BJ (cell line): ENCODE results near the gene KIAA0319L. TPM values are rescaled to one million over a fixed set of nuclear protein-coding genes. Genes with fewer than 3 reads are reported as not detected.
"Not testable (repeated sequence)": the region's sequence is repeated elsewhere in the genome, so short reads cannot be mapped to it uniquely, and the experiment has no call there.

Source experiments
- CTCF ChIA-PET: fragments of 350-600 bp; formaldehyde crosslinking; extraction: SDS; loops from one replicate; lab custom pipeline; 2021; ENCODE audit warnings: antibody characterized with exemption, inconsistent platforms; lab: Yijun Ruan, JAX
- POLR2A ChIA-PET: fragments of 300-600 bp; sonication (Branson Sonifier 250); formaldehyde crosslinking; extraction: SDS; loops from one replicate; lab custom pipeline; 2021; ENCODE audit warnings: antibody characterized with exemption; lab: Charles Lee
- DNase-seq: peaks from one replicate; pipeline ENCODE4 v3.0.0-alpha.2; 2011; ENCODE audit warnings: low read depth
- H3K27me3 ChIP-seq: 2 replicates; pipeline ENCODE4 v1.6.0; 2011; ENCODE audit warnings: low read length; ENCODE audit not compliant: control insufficient read depth, insufficient read depth
- H3K36me3 ChIP-seq: 2 replicates; pipeline ENCODE4 v1.5.1; 2011; ENCODE audit warnings: low read length; ENCODE audit not compliant: control insufficient read depth, insufficient read depth
- H3K4me3 ChIP-seq: 2 replicates; pipeline ENCODE4 v1.5.1; 2011; ENCODE audit warnings: low read depth, mild to moderate bottlenecking, control low read depth, low read length
- CTCF ChIP-seq: IDR thresholded peaks from 2 replicates; pipeline ENCODE4 v1.5.1; 2011; ENCODE audit warnings: low read depth, mild to moderate bottlenecking, control low read depth, inconsistent platforms, low read length, moderate library complexity; ENCODE audit not compliant: insufficient read depth
- polyA plus RNA-seq: library from polyadenylated mRNA; depleted of rRNA; stranded (reverse); fragments of >200 nt; gene quantifications from 2 replicates; pipeline ENCODE4 v1.2.3, GENCODE V29; 2011

Gene KIAA0319L
- polyA plus RNA-seq, 1 experiment = 36.3 TPM

GRCh38 chr1:35477870-35478269, 79.3 kb downstream of the KIAA0319L start:
- H3K27me3 ChIP-seq = no peaks in the 10 kb centered on the region
- H3K36me3 ChIP-seq = peaks cover 2% of the 10 kb centered on the region; the same call in 1 of the 2 replicates
- ChIA-PET POLR2A (no interaction called here), CTCF (interaction anchor here (1.7 kb wide), 1 partner anchor 299 kb away, joined by 3 read pairs; no protein-coding TSS in a partner anchor)
- no peak overlapping the region for H3K4me3 ChIP-seq
- no peak for TF ChIP-seq CTCF
- no peak for DNase-seq

GRCh38 chr1:35475856-35476674, 81.1 kb downstream of the KIAA0319L start:
- no peak for TF ChIP-seq CTCF
- CTCF ChIA-PET = interaction anchor here (1.1 to 1.6 kb wide), 2 partner anchors 24 to 274 kb away, joined by 3 read pairs; no protein-coding TSS in a partner anchor
- peaks cover 2% of the 10 kb centered on the region; the same call in 1 of the 2 replicates for H3K36me3 ChIP-seq
- H3K27me3 ChIP-seq = no peaks in the 10 kb centered on the region
- no peak overlapping the region for H3K4me3 ChIP-seq
- POLR2A ChIA-PET = no interaction called here
- no peak for DNase-seq

- ChIA-PET POLR2A (no interaction called here), CTCF (interaction anchor here (0.8 to 1.6 kb wide), 3 partner anchors 19 to 274 kb away, joined by 3 read pairs; no protein-coding TSS in a partner anchor)
- Histone ChIP-seq H3K36me3 (peaks cover 2% of the 10 kb centered on the region; the same call in 1 of the 2 replicates), H3K27me3 (no peaks in the 10 kb centered on the region), H3K4me3 (no peak overlapping the region)
- DNase-seq = no peak
- TF ChIP-seq CTCF = no peak
These were observed 81.8 kb downstream of the KIAA0319L start for GRCh38 chr1:35475356-35475755.

- H3K36me3 ChIP-seq, DNase-seq, H3K27me3 ChIP-seq, H3K4me3 ChIP-seq, POLR2A ChIA-PET: not testable (repeated sequence)
- CTCF ChIA-PET = interaction anchor here (1.3 kb wide), 1 partner anchor 22 kb away, joined by 3 read pairs; no protein-coding TSS in a partner anchor
These were observed 84.0 kb downstream of the KIAA0319L start for GRCh38 chr1:35473216-35473615.

- POLR2A ChIA-PET = no interaction called here
- no peak overlapping the region for H3K4me3 ChIP-seq
- TF ChIP-seq CTCF = no peak
- H3K36me3 ChIP-seq = peaks cover 3% of the 10 kb centered on the region; the same call in 1 of the 2 replicates
- H3K27me3 ChIP-seq = no peaks in the 10 kb centered on the region
- DNase-seq = no peak
- CTCF ChIA-PET = interaction anchor here (1.1 to 1.4 kb wide), 3 partner anchors 16 to 20 kb away, joined by 4 to 9 read pairs (median 6); no protein-coding TSS in a partner anchor
These were observed 86.1 kb downstream of the KIAA0319L start for GRCh38 chr1:35470977-35471613.
